ENCODE measurements around the gene PACS1.

The PACS1 gene

DNA sequence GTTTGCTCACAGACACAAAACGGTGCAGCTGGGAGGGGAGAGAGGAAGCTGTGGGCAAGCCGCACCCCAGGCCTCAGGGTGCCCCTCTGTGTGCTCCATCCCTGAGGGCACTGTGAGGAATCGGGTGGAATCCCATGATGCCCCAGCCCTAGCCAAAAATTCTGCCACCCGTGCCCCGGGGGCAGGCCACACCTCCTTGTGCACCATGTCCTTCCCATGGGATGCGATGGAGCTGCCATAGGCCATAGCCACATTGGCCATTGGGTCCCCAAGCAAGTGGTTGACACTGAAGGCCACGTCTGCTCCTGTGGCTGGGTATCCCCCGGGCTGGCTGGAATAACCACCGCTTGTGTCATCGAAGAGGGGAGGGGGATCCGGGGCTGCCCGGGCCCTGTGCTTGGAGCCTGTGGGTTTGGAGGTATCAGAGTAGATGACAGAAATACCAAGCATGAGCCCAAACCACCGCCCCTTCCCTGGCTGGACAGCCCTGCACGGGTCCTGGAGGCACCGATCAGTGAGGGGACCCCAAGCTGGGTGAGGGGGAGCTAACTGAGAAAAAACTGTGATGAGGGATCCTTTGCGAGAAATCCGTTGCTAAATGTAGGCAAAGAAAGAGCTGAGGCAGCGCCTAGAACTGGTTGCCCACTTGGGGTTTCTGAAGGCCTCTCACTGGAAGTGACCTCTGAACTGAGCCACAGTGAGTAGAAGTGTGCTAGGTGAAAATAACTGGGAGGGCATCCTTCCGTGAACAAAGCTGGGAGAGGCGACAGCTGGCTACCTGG lies 218.0 kb downstream of the PACS1 start:
- TF ChIP-seq, protein P1, sequence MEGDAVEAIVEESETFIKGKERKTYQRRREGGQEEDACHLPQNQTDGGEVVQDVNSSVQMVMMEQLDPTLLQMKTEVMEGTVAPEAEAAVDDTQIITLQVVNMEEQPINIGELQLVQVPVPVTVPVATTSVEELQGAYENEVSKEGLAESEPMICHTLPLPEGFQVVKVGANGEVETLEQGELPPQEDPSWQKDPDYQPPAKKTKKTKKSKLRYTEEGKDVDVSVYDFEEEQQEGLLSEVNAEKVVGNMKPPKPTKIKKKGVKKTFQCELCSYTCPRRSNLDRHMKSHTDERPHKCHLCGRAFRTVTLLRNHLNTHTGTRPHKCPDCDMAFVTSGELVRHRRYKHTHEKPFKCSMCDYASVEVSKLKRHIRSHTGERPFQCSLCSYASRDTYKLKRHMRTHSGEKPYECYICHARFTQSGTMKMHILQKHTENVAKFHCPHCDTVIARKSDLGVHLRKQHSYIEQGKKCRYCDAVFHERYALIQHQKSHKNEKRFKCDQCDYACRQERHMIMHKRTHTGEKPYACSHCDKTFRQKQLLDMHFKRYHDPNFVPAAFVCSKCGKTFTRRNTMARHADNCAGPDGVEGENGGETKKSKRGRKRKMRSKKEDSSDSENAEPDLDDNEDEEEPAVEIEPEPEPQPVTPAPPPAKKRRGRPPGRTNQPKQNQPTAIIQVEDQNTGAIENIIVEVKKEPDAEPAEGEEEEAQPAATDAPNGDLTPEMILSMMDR (IDR thresholded peaks at IDR 0.05; ENCODE audit: low read depth, low read length), result no peak
- peak overlapping the region; percentile 78 to 85 for H3K4me3 ChIP-seq (replicated peaks in 1 of 2; ENCODE audit: low read depth in 2 of 2, low read length in 2 of 2)
- DNase-seq (ENCODE audit: low read depth in 2 of 2), result no peak

DNA sequence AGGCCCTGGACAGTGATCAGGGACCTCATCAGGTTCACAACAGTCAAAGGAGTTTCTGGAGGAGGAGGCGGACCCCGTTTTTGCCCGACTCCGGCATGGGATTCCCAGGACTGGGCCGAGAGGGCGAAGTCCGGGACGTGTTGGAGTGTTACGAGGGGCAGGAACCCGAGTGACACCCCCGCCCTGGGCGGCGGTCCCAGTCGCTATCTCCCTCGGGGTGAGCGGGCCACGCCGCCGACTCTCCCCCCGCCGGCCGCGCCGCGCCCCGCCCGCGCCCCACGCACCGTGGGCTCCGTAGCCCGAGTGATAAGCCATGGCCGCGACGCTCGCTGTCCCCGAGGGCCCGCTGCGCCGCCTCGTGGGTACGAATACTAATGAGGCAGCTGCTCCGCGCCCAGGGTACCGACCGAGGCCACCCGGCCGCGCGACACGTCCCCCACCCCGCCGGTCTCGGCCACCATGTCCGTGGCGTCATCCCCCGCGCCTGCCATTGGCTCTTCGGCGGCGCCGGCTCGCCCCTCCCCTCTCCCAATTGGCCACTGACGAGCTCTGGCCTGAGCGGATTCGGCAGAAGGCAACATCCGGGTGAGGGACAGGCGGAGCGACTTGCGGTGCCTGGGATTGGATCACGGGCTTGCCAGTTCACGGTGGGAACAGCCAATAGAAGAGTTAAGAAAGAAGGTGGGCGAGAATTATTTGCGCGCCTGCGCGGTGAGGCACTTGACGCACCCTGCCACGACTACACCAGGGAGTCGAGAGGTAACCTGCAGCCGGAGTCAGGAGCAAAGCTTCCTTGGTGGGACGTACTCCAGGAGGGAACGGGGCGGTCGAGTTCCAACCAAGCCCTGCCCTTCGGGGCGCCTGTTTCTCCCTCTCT lies 218.8 kb downstream of the PACS1 start, which contains the start of gene YIF1A:
TSS of gene YIF1A (minus strand) at position 473 of the 877 bp plus-strand sequence. CDS start at position 315, 158 bp downstream.
- DNase-seq (ENCODE audit: low read depth in 2 of 2), result peak; percentile 100
- TF ChIP-seq, protein P1 (IDR thresholded peaks at IDR 0.05; ENCODE audit: low read depth, low read length), result no peak
- H3K4me3 ChIP-seq (replicated peaks in 1 of 2; ENCODE audit: low read depth in 2 of 2, low read length in 2 of 2), result peak within 1 kb of the TSS; percentile 78 to 85

DNA sequence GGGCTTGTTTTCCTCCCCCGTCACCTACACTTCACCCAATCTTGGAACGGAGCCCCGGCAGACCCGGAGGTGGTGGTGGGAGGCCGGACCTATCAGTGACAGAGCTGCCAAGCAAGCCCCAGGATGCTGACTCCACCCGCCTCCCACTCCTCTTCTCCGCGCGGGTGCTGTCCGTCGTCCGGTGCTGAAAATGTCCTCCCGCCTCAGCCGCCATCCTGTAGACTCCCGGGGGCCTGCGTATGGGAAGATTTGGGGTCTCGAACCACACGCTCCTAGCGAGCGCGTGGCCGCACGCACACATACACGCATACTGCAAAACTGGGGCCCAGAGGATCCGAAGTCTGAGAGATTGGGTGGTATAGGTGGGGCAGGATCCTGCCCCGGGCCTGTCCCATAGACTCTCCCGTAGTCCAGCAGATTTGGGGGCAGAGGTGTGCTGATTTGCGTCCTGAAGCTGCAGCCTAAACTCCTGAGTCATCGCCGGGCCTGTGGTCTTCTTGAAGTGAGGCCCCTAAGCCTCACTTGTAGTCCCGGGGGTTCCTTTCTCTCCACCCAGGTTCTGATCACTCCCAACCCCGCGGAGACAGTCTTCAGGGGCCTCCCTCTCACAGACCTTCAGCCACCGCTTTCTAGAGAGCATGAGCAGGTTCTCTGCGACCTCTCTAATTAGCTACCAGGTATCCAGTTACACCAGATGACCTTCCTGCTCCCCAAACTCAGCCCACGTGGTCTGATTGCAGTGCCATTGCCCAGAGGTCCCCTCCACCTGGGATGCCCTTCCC lies 219.7 kb downstream of the PACS1 start:
- TF ChIP-seq, protein P1 (IDR thresholded peaks at IDR 0.05; ENCODE audit: low read depth, low read length), result no peak
- peak overlapping the region; percentile 74 to 78 for H3K4me3 ChIP-seq (replicated peaks in 1 of 2; ENCODE audit: low read depth in 2 of 2, low read length in 2 of 2)
- peak in 1 of 2 donors; percentile 16 for DNase-seq (ENCODE audit: low read depth in 2 of 2)

DNA sequence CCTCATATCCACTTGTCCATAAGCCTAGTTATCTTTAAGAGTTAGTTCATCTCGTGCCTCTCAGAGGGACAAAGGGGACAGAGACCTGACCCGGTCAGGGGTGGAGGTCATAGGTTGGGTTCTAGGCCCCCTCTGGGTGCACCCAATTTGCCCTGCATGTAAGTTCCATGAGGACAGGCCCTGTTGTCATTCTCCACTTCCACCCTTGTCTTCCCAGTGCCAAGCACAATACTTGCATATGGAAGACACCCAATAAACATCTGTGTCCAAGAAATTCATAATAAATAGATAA lies 220.2 kb downstream of the PACS1 start:
- no peak for DNase-seq (ENCODE audit: low read depth in 2 of 2)
- TF ChIP-seq, protein P1 (IDR thresholded peaks at IDR 0.05; ENCODE audit: low read depth, low read length), result no peak
- H3K4me3 ChIP-seq (replicated peaks in 1 of 2; ENCODE audit: low read depth in 2 of 2, low read length in 2 of 2), result peak overlapping the region in 1 of 2 donors; percentile 74

DNA sequence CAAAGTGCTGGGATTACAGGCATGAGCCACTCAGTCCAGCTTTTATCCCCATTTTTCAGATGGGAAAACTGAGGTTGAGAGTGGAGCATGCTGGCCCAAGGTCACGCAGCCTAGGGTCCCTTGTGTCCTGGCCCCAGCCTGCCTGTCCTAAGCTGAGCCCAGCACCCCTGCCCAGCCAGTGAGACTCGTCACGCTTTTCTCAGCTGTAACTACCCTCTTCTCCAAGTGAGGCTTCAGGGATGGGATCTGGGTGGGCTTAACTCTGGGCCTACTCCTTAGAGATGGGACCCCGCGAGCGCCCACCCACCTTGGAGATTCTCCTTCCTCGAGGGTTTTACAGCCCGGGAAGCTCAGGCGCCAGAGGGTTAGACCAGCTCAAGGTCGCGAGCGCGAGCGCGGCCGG lies 221.2 kb downstream of the PACS1 start:
- TF ChIP-seq, protein P1 (IDR thresholded peaks at IDR 0.05; ENCODE audit: low read depth, low read length), result no peak
- DNase-seq (ENCODE audit: low read depth in 2 of 2), result no peak
- H3K4me3 ChIP-seq (replicated peaks in 1 of 2; ENCODE audit: low read depth in 2 of 2, low read length in 2 of 2), result no peak overlapping the region

DNA sequence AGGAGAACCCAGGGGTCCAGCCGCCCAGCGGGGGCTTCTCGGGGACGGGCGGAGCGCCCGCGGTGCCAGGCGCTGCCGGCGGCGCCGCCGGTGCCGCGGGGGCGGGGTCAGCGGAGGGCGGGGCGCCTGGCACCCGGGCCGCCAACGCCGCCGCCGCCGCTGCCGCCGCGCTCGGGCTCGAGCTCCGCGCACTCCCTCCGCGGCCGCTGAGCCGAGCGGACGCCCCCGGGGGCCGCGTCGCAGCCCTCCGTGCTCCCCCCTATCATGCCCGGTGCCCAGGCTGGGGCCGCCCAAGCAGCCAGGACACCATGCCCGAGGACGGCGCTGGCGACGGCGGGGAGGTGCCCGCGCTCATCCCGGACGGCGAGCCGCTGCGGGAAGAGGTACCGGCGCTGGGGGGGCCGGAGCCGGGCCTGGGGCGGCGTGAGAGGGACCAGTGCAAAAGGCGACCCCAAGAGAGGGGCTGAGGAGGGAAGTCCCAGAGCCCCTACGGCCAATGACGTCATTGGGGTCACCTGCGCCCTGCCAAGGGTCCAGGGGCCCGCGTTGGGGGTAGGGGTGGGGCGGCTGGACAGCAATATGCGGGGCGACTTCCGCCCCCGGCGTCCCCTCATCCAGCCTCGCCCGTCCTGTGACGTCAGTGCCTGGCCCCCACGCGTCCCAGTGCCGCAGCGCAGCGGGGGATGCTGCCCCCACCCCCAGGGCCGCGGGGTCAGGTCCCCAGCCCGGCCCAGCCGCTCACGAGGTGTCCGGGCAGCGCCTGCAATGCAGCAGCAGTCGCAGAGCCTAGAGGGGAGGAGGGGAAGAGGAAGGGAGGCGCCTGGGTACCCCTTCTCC lies 221.9 kb downstream of the PACS1 start, which contains the start of gene TMEM151A:
TSS of gene TMEM151A (plus strand) at position 189 of the 837 bp plus-strand sequence. CDS start at position 309, 120 bp downstream.
- TF ChIP-seq, protein P1 (IDR thresholded peaks at IDR 0.05; ENCODE audit: low read depth, low read length), result no peak
- no peak within 1 kb of the TSS for H3K4me3 ChIP-seq (replicated peaks in 1 of 2; ENCODE audit: low read depth in 2 of 2, low read length in 2 of 2)
- no peak for DNase-seq (ENCODE audit: low read depth in 2 of 2)
